HEK293 (cell line): ENCODE results near the gene HOXB1.

ENCODE experiments used
- CTCF ChIA-PET: fragments of 350-600 bp; formaldehyde crosslinking; extraction: SDS; loops from one replicate; lab custom pipeline; 2021; ENCODE audit warnings: antibody characterized with exemption; lab: Yijun Ruan, JAX
- POLR2A ChIA-PET: fragments of 300-600 bp; formaldehyde crosslinking; extraction: SDS; loops from one replicate; lab custom pipeline; 2020; ENCODE audit warnings: antibody characterized with exemption, inconsistent platforms; lab: Yijun Ruan, JAX
- H3K27ac ChIP-seq: fragments of 200-500 bp; sonication (Bioruptor generic); 2 replicates; pipeline ENCODE4 v1.5.1; 2014; ENCODE audit warnings: low read depth, low read length, control low read depth, inconsistent platforms; ENCODE audit errors: extremely low read depth
- H3K36me3 ChIP-seq, 2 experiments: fragments of 200-500 bp in 1 of 2; sonication (Bioruptor generic) in 1 of 2; 1 replicate in 1 of 2; 2 replicates in 1 of 2; pipeline ENCODE4 v1.5.1; 2014 to 2017; ENCODE audit warnings: inconsistent platforms in 2 of 2, low read length in 2 of 2; ENCODE audit not compliant: control insufficient read depth in 2 of 2, insufficient read depth in 1 of 2
- H3K4me1 ChIP-seq: fragments of 200-500 bp; sonication (Bioruptor generic); 2 replicates; pipeline ENCODE4 v1.5.1; 2014; ENCODE audit warnings: mild to moderate bottlenecking, low read length, inconsistent platforms; ENCODE audit not compliant: control insufficient read depth, insufficient read depth
- H3K4me3 ChIP-seq: 2 replicates; pipeline ENCODE4 v1.5.1; 2011; ENCODE audit warnings: low read depth, mild to moderate bottlenecking, control low read depth, low read length, moderate library complexity
- H3K9me3 ChIP-seq: fragments of 200-500 bp; sonication (Bioruptor generic); 2 replicates; pipeline ENCODE4 v1.5.1; 2014; ENCODE audit warnings: low read depth, low read length, inconsistent platforms; ENCODE audit not compliant: control insufficient read depth, insufficient read depth
- HOXA7 ChIP-seq: sonication (generic); formaldehyde crosslinking; IDR thresholded peaks from 2 replicates; pipeline ENCODE4 v1.8.1; 2022; ENCODE audit warnings: missing genetic modification reagents, borderline replicate concordance
- IKZF3 ChIP-seq: fragments of 450-650 bp; IDR thresholded peaks from 2 replicates; pipeline ENCODE4 v1.5.0; 2018; ENCODE audit warnings: missing biosample characterization, mild to moderate bottlenecking, missing genetic modification characterization, moderate library complexity
- PRDM1 ChIP-seq: fragments of 450-650 bp; formaldehyde crosslinking; IDR thresholded peaks from 2 replicates; pipeline ENCODE4; 2016; ENCODE audit warnings: missing biosample characterization, missing genetic modification characterization
- REPIN1 ChIP-seq: fragments of 450-650 bp; formaldehyde crosslinking; IDR thresholded peaks from 2 replicates; pipeline ENCODE4 v1.5.1; 2017; ENCODE audit warnings: missing biosample characterization, missing genetic modification characterization, low read depth
- YY2 ChIP-seq: fragments of 450-650 bp; formaldehyde crosslinking; IDR thresholded peaks from 2 replicates; pipeline ENCODE4 v1.5.1; 2016; ENCODE audit warnings: missing biosample characterization, missing genetic modification characterization
- ZFP41 ChIP-seq: fragments of 450-650 bp; formaldehyde crosslinking; IDR thresholded peaks from 2 replicates; pipeline ENCODE4 v1.5.1; 2016; ENCODE audit warnings: missing biosample characterization, missing genetic modification characterization, borderline replicate concordance
- ZNF114 ChIP-seq: fragments of 450-650 bp; formaldehyde crosslinking; IDR thresholded peaks from 2 replicates; pipeline ENCODE4 v1.5.0; 2017; ENCODE audit warnings: missing biosample characterization, missing genetic modification characterization
- ZNF211 ChIP-seq: fragments of 450-650 bp; formaldehyde crosslinking; IDR thresholded peaks from 2 replicates; pipeline ENCODE4 v1.5.1; 2016; ENCODE audit warnings: low read depth, missing biosample characterization, missing genetic modification characterization
- ZNF610 ChIP-seq: fragments of 450-650 bp; formaldehyde crosslinking; IDR thresholded peaks from 2 replicates; pipeline ENCODE4 v1.5.1; 2016; ENCODE audit warnings: missing biosample characterization, missing genetic modification characterization, borderline replicate concordance
- ZNF654 ChIP-seq: fragments of 450-650 bp; formaldehyde crosslinking; IDR thresholded peaks from 2 replicates; pipeline ENCODE4 v1.5.1; 2016; ENCODE audit warnings: low read depth, missing biosample characterization, missing genetic modification characterization
- ZNF660 ChIP-seq: fragments of 450-650 bp; IDR thresholded peaks from 2 replicates; pipeline ENCODE4 v1.5.1; 2018; ENCODE audit warnings: missing biosample characterization, mild to moderate bottlenecking, missing genetic modification characterization
- ZNF677 ChIP-seq: fragments of 450-650 bp; IDR thresholded peaks from 2 replicates; pipeline ENCODE4 v1.5.0; 2018; ENCODE audit warnings: missing biosample characterization, mild to moderate bottlenecking, missing genetic modification characterization, moderate library complexity
- ZNF768 ChIP-seq: fragments of 450-650 bp; formaldehyde crosslinking; IDR thresholded peaks from 2 replicates; pipeline ENCODE4 v1.5.1; 2018; ENCODE audit warnings: missing biosample characterization, mild to moderate bottlenecking, missing genetic modification characterization
- ZNF791 ChIP-seq: fragments of 450-650 bp; formaldehyde crosslinking; IDR thresholded peaks from 2 replicates; pipeline ENCODE4 v1.5.1; 2016; ENCODE audit warnings: missing biosample characterization, missing genetic modification characterization
- ZSCAN16 ChIP-seq: fragments of 450-650 bp; formaldehyde crosslinking; IDR thresholded peaks from 2 replicates; pipeline ENCODE4 v1.5.1; 2016; ENCODE audit warnings: missing biosample characterization, missing genetic modification characterization
- TF ChIP-seq, protein P1 (sequence below): fragments of 450-650 bp; formaldehyde crosslinking; conservative IDR thresholded peaks from 2 replicates; pipeline ENCODE4 v1.5.1; 2016; ENCODE audit warnings: low read depth, missing biosample characterization, missing genetic modification characterization
- TF ChIP-seq, protein P2 (sequence below): fragments of 450-650 bp; formaldehyde crosslinking; IDR thresholded peaks from 2 replicates; pipeline ENCODE4 v1.5.1; 2016; ENCODE audit warnings: missing biosample characterization, missing genetic modification characterization
- TF ChIP-seq, protein P3 (sequence below): fragments of 450-650 bp; formaldehyde crosslinking; IDR thresholded peaks from 2 replicates; pipeline ENCODE4 v1.5.1; 2016; ENCODE audit warnings: missing biosample characterization, missing genetic modification characterization, low read depth
- TF ChIP-seq, protein P4 (sequence below): fragments of 450-650 bp; formaldehyde crosslinking; IDR thresholded peaks from 2 replicates; pipeline ENCODE4 v1.5.1; 2016; ENCODE audit warnings: missing biosample characterization, missing genetic modification characterization
- TF ChIP-seq, protein P5 (sequence below): fragments of 450-650 bp; formaldehyde crosslinking; IDR thresholded peaks from 2 replicates; pipeline ENCODE4 v1.5.1; 2016; ENCODE audit warnings: missing biosample characterization, missing genetic modification characterization
- TF ChIP-seq, protein P6 (sequence below): fragments of 450-650 bp; formaldehyde crosslinking; IDR thresholded peaks from 2 replicates; pipeline ENCODE4 v1.5.1; 2016; ENCODE audit warnings: missing biosample characterization, missing genetic modification characterization, borderline replicate concordance

The HOXB1 gene

DNA sequence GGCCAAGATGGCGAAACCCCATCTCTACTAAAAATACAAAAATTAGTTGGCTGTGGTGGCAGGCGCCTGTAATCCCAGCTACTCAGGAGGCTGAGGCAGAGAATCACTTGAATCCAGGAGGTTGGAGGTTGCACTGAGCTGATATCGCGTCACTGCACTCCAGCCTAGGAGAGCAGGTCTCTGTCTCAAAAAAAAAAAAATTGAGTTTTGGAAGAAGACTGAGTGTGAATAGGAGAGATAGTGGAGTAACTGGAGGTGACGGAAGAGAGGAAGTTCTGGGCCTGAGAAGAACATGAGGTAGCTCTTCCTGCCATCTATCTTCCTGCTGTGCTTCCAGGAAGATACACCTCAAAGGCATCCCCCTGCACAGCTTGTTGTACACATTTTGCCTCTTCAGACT lies 11.4 kb downstream of the HOXB1 start:
- CTCF ChIA-PET, result interaction anchor here (0.5 to 2.0 kb wide), 3 partner anchors 13 to 436 kb away, joined by 3 to 9 read pairs (median 5); no protein-coding TSS in a partner anchor
- no peak overlapping the region for H3K4me3 ChIP-seq
- peaks cover 18% of the 10 kb centered on the region for H3K4me1 ChIP-seq
- no peaks in the 10 kb centered on the region for H3K9me3 ChIP-seq
- no peak overlapping the region for H3K27ac ChIP-seq
- H3K36me3 ChIP-seq, result no peaks in the 10 kb centered on the region
- POLR2A ChIA-PET, result no interaction called here
- no peak for TF ChIP-seq ZNF677
- TF ChIP-seq, protein P1, sequence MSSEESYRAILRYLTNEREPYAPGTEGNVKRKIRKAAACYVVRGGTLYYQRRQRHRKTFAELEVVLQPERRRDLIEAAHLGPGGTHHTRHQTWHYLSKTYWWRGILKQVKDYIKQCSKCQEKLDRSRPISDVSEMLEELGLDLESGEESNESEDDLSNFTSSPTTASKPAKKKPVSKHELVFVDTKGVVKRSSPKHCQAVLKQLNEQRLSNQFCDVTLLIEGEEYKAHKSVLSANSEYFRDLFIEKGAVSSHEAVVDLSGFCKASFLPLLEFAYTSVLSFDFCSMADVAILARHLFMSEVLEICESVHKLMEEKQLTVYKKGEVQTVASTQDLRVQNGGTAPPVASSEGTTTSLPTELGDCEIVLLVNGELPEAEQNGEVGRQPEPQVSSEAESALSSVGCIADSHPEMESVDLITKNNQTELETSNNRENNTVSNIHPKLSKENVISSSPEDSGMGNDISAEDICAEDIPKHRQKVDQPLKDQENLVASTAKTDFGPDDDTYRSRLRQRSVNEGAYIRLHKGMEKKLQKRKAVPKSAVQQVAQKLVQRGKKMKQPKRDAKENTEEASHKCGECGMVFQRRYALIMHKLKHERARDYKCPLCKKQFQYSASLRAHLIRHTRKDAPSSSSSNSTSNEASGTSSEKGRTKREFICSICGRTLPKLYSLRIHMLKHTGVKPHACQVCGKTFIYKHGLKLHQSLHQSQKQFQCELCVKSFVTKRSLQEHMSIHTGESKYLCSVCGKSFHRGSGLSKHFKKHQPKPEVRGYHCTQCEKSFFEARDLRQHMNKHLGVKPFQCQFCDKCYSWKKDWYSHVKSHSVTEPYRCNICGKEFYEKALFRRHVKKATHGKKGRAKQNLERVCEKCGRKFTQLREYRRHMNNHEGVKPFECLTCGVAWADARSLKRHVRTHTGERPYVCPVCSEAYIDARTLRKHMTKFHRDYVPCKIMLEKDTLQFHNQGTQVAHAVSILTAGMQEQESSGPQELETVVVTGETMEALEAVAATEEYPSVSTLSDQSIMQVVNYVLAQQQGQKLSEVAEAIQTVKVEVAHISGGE (tag by site-specific recombination), result no peak
- TF ChIP-seq YY2, result no peak
- TF ChIP-seq ZNF768 (tag by site-specific recombination), result no peak
- TF ChIP-seq IKZF3 (tag by site-specific recombination), result no peak
- no peak for TF ChIP-seq ZNF211 (tag by site-specific recombination)
- no peak for TF ChIP-seq ZSCAN16
- no peak for TF ChIP-seq PRDM1 (tag by site-specific recombination)
- TF ChIP-seq REPIN1 (tag by site-specific recombination), result no peak
- TF ChIP-seq HOXA7 (CRISPR knock-in tag), result no peak

DNA sequence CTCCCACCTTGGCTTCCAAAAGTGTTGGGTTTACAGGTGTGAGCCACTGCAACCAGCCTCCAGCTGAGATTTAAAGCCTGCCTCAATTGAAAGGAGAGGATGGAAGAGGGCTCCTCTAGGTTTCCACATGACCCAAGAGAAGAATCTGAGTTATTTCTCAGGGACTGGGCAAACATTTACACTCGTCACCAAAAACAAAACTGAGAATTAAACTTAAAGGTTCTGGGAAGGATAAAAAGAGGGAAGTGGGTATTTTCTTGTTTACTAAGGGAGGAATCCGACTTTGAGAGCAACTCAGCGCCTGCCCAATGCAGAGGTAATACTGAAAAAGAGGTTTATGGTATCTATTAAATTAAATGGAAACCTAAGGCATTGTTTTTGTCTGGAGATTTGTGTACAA lies 13.3 kb downstream of the HOXB1 start:
- H3K27ac ChIP-seq, result no peak overlapping the region
- peaks cover 27% of the 10 kb centered on the region for H3K4me1 ChIP-seq
- CTCF ChIA-PET, result no interaction called here
- no peaks in the 10 kb centered on the region for H3K9me3 ChIP-seq
- no peak overlapping the region for H3K4me3 ChIP-seq
- TF ChIP-seq, protein P2, sequence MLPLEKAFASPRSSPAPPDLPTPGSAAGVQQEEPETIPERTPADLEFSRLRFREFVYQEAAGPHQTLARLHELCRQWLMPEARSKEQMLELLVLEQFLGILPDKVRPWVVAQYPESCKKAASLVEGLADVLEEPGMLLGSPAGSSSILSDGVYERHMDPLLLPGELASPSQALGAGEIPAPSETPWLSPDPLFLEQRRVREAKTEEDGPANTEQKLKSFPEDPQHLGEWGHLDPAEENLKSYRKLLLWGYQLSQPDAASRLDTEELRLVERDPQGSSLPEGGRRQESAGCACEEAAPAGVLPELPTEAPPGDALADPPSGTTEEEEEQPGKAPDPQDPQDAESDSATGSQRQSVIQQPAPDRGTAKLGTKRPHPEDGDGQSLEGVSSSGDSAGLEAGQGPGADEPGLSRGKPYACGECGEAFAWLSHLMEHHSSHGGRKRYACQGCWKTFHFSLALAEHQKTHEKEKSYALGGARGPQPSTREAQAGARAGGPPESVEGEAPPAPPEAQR, result no peak
- TF ChIP-seq ZNF654 (tag by site-specific recombination), result no peak
- no peak for TF ChIP-seq ZNF114
- TF ChIP-seq YY2, result no peak
- TF ChIP-seq, protein P3, sequence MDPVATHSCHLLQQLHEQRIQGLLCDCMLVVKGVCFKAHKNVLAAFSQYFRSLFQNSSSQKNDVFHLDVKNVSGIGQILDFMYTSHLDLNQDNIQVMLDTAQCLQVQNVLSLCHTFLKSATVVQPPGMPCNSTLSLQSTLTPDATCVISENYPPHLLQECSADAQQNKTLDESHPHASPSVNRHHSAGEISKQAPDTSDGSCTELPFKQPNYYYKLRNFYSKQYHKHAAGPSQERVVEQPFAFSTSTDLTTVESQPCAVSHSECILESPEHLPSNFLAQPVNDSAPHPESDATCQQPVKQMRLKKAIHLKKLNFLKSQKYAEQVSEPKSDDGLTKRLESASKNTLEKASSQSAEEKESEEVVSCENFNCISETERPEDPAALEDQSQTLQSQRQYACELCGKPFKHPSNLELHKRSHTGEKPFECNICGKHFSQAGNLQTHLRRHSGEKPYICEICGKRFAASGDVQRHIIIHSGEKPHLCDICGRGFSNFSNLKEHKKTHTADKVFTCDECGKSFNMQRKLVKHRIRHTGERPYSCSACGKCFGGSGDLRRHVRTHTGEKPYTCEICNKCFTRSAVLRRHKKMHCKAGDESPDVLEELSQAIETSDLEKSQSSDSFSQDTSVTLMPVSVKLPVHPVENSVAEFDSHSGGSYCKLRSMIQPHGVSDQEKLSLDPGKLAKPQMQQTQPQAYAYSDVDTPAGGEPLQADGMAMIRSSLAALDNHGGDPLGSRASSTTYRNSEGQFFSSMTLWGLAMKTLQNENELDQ (tag by site-specific recombination), result no peak
- no peak for TF ChIP-seq ZNF610 (tag by site-specific recombination)
- TF ChIP-seq, protein P4, sequence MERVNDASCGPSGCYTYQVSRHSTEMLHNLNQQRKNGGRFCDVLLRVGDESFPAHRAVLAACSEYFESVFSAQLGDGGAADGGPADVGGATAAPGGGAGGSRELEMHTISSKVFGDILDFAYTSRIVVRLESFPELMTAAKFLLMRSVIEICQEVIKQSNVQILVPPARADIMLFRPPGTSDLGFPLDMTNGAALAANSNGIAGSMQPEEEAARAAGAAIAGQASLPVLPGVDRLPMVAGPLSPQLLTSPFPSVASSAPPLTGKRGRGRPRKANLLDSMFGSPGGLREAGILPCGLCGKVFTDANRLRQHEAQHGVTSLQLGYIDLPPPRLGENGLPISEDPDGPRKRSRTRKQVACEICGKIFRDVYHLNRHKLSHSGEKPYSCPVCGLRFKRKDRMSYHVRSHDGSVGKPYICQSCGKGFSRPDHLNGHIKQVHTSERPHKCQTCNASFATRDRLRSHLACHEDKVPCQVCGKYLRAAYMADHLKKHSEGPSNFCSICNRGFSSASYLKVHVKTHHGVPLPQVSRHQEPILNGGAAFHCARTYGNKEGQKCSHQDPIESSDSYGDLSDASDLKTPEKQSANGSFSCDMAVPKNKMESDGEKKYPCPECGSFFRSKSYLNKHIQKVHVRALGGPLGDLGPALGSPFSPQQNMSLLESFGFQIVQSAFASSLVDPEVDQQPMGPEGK (tag by site-specific recombination), result no peak
- no peak for TF ChIP-seq ZNF660
- TF ChIP-seq, protein P5, sequence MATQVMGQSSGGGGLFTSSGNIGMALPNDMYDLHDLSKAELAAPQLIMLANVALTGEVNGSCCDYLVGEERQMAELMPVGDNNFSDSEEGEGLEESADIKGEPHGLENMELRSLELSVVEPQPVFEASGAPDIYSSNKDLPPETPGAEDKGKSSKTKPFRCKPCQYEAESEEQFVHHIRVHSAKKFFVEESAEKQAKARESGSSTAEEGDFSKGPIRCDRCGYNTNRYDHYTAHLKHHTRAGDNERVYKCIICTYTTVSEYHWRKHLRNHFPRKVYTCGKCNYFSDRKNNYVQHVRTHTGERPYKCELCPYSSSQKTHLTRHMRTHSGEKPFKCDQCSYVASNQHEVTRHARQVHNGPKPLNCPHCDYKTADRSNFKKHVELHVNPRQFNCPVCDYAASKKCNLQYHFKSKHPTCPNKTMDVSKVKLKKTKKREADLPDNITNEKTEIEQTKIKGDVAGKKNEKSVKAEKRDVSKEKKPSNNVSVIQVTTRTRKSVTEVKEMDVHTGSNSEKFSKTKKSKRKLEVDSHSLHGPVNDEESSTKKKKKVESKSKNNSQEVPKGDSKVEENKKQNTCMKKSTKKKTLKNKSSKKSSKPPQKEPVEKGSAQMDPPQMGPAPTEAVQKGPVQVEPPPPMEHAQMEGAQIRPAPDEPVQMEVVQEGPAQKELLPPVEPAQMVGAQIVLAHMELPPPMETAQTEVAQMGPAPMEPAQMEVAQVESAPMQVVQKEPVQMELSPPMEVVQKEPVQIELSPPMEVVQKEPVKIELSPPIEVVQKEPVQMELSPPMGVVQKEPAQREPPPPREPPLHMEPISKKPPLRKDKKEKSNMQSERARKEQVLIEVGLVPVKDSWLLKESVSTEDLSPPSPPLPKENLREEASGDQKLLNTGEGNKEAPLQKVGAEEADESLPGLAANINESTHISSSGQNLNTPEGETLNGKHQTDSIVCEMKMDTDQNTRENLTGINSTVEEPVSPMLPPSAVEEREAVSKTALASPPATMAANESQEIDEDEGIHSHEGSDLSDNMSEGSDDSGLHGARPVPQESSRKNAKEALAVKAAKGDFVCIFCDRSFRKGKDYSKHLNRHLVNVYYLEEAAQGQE (tag by site-specific recombination), result no peak
- no peak for TF ChIP-seq ZNF791 (tag by site-specific recombination)
- TF ChIP-seq ZFP41, result no peak
- TF ChIP-seq, protein P6, sequence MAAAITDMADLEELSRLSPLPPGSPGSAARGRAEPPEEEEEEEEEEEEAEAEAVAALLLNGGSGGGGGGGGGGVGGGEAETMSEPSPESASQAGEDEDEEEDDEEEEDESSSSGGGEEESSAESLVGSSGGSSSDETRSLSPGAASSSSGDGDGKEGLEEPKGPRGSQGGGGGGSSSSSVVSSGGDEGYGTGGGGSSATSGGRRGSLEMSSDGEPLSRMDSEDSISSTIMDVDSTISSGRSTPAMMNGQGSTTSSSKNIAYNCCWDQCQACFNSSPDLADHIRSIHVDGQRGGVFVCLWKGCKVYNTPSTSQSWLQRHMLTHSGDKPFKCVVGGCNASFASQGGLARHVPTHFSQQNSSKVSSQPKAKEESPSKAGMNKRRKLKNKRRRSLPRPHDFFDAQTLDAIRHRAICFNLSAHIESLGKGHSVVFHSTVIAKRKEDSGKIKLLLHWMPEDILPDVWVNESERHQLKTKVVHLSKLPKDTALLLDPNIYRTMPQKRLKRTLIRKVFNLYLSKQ (tag by site-specific recombination), result no peak
- H3K36me3 ChIP-seq, result no peaks in the 10 kb centered on the region
- POLR2A ChIA-PET, result no interaction called here
